MM.1S (cell line): ENCODE measurements around the gene MAP3K19.

Experiments
- EZH2 ChIP-seq: fragments of 300-600 bp; sonication (generic); optimal IDR thresholded peaks from 2 replicates; pipeline ENCODE3; 2017; ENCODE audit warnings: low read depth, mild to moderate bottlenecking, antibody characterized with exemption, low read length, mixed read lengths
- EZH2phosphoT487 ChIP-seq: fragments of 300-600 bp; sonication (generic); IDR thresholded peaks from 2 replicates; pipeline ENCODE4 v1.6.1; 2018; ENCODE audit warnings: antibody characterized with exemption, low read length
- TF ChIP-seq, protein P1 (sequence below): fragments of 300-600 bp; sonication (generic); IDR thresholded peaks from 2 replicates; pipeline ENCODE4 v1.5.1; 2016; ENCODE audit warnings: antibody characterized with exemption, low read length, mixed read lengths

- TF ChIP-seq, protein P1, sequence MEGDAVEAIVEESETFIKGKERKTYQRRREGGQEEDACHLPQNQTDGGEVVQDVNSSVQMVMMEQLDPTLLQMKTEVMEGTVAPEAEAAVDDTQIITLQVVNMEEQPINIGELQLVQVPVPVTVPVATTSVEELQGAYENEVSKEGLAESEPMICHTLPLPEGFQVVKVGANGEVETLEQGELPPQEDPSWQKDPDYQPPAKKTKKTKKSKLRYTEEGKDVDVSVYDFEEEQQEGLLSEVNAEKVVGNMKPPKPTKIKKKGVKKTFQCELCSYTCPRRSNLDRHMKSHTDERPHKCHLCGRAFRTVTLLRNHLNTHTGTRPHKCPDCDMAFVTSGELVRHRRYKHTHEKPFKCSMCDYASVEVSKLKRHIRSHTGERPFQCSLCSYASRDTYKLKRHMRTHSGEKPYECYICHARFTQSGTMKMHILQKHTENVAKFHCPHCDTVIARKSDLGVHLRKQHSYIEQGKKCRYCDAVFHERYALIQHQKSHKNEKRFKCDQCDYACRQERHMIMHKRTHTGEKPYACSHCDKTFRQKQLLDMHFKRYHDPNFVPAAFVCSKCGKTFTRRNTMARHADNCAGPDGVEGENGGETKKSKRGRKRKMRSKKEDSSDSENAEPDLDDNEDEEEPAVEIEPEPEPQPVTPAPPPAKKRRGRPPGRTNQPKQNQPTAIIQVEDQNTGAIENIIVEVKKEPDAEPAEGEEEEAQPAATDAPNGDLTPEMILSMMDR = no peak
- TF ChIP-seq EZH2phosphoT487 = no peak
- TF ChIP-seq EZH2 = no peak
Observed at GRCh38 chr2:135010200-135010942, 36.9 kb downstream of the MAP3K19 start.
